Stimulated activated CD8-positive, alpha-beta memory T cell treated with anti-CD3 and anti-CD28 coated beads, Interleukin-4, amount 100 ng/mL, for 1 hour (primary cell): ENCODE results near the gene HDGF.

Experiments used
- DNase-seq, 2 donors: peaks; one replicate each; pipeline ENCODE4 v3.0.0-alpha.2; 2020; ENCODE audit warnings: low read depth in 2 of 2, low spot score in 1 of 2

Gene HDGF

DNA sequence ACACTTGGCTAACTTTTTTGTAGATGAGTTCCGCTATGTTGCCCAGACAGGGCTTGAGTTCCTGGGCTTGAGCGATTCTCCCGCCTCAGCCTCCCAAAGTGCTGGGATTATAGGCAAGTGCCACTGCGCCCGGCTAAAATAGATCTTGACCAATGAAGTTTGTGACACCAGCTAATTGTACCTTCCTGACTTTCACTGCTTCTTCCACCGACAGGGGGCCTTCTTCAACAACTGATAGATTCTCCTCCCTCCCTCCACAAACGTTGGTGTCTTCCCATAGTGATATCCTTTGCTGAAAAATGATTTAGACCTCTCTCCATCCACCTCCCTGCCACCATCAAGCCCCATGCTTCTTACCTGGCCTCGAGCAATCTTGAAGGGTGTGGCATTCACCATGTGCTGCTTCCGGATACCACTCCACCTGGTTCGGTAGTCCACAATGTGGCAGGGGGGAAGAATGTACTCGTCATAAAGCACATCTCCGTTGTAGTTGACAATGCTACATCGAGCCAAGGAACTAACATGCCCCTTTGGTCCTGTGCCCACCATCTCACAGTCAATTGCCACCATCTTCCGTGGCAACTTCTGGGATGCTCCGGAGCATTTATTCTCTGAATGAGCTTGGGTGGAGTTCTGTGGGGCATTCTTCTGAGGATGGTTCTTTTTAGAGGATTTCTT is 24.8 kb downstream of the HDGF start:
- no peak for DNase-seq

GRCh38 chr1:156725683-156726280 is 25.7 kb downstream of the HDGF start:
- DNase-seq, result peak; percentile 58 to 63

GRCh38 chr1:156721535-156721934 is 29.9 kb downstream of the HDGF start:
- DNase-seq, result no peak

- no peak for DNase-seq
These were observed 30.3 kb downstream of the HDGF start for GRCh38 chr1:156721131-156721530.

DNA sequence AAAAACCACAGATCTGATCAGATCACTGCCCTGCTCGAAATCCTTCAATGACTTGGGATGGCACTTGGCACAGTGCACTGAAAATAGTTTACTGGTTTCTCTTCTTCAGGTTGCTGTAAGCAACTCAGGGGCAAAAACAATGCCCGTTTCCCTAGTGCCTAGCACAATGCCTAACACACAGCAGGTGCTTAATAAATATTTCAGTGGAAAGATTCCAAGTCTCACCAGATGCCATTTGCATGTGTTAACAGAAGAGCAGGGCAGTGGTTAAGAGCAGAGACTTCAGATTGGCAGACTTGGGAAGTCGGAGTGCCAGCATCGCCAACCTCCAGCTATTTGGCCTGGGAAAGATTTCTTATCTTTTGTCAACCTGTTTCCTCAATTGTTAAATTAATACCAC is 34.1 kb downstream of the HDGF start:
- DNase-seq, result no peak

- DNase-seq, result no peak
These were observed 36.6 kb downstream of the HDGF start for GRCh38 chr1:156714830-156715229.

DNA sequence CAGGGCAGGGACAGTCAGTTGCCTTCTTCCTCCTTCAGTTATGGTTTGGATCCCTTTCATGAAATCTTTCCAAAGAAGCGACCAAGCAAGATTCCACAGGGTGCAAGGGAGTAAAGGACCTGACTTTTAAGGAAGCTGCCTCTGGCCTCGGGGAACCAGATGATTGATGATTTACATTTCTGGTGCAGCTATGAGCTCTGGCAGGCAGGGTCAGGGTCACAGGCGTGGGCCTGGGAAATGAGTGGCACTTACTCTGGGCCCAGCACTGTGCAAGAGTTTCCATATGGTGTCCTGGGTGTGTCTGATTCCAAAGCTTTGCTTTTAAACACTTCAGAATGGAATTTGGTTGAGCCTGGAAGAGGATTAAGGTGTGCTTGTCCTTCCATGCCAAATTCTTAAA is 38.8 kb downstream of the HDGF start:
- DNase-seq, result no peak

GRCh38 chr1:156711011-156711817 is 40.3 kb downstream of the HDGF start:
- no peak for DNase-seq

- DNase-seq, result no peak
These were observed 41.6 kb downstream of the HDGF start for GRCh38 chr1:156709757-156710489.

- no peak for DNase-seq
These were observed 42.4 kb downstream of the HDGF start for GRCh38 chr1:156709031-156709430.

DNA sequence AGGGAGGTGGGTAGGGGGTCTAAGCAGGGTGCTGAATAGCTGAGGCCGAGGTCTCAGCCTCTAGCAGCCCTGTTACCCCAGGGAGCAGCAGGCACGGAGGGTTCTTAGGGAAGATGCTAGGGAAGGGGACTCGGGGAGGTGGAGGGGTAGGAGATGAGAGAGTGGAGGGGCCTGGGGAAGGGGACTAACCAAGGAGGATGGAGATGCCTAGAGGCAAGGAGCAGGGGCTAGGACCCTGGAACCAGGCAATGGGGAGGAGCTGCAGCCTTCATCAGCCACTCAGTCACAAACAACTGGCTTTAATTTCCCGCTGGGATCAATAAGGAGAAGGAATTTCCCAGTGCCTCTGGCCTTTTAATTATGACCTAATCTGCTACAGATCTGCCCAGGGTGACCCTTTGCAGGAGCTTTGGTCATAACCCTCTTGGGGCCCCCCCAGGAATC is 43.2 kb downstream of the HDGF start:
- no peak for DNase-seq

DNA sequence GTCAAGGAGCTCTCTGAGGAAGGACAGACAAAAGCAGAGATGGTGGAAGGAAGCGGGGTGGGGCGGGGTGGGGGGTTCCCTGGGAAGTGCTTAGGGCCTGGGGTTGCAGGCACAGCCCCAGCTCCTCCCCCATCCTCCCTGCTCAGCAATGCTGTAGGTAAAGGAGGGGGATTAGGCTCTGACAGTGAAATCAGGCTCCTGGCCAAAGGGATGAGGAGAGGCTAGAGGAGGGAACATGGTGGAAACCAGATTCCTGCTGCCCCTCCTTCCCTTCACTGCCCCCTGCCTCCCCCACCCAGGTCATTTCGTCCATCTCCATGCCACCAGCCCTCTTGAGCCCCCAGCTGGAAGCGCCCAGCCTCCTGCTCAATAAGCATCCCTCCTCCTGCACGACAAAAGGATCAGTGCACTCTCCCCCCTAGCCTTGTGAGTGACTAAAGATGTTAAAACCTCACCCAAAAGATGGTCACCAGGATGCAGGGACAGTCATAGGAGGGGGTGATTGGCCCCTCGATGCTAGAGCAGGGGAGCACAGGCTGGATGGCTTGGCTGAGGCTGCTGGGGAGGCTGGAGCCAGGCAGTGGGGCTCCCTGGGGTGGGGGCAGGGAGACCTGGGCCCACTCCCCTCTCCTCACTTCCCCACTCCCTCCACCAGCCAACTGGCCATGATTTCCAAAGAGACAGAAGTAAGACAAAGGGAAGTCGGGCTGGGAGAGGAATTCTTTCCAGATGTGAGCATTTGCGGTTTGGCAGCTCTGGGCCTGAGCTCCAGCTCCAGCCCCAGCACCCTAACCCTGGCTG is 43.9 kb downstream of the HDGF start:
- DNase-seq, result no peak

DNA sequence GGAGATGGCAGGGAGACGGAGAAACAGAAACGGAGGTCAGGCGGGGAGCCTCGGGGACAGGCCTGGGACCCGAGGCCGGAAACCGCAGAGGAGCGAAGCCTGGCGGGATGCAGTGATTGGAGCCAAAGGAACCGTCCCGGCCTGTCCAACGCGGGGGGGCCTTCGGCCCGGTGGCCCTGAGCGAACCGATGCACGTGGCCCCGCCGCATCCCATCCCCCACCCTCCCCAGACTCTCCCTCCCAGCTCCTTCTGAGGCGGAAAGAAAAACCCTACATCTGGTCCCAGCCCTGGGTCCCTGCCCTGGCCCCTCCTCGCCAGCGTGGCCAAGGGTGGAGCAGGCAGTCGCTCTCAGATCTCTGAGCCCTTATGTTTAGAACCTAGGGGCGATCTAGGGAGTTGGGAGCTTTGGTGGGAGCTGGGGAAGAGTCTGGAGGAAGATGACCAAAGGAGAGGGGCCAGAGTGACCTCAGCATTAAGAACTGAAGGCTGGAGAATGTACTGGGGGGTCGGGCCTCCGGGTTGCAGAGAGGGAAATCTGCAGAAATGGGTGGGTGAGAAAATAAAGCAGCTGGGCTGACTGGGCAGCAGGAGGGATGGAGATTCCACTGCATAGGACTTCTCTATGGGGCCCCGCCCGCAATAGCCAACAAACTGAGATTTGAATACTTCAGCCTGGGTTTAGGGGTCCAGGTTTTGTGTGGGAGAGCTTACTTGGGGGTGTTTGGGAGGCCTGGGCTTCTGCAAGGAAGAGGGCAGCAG is 44.6 kb downstream of the HDGF start:
- DNase-seq, result no peak

GRCh38 chr1:156705918-156706656 is 45.4 kb downstream of the HDGF start:
- DNase-seq, result peak; percentile 47 to 53

GRCh38 chr1:156705321-156705917 is 46.1 kb downstream of the HDGF start, which contains the start of gene CRABP2:
Gene CRABP2 (minus strand): TSS chr1:156705583. CDS start chr1:156705446, 137 bp downstream.
- no peak for DNase-seq

- DNase-seq, result no peak
These were observed 46.5 kb downstream of the HDGF start for GRCh38 chr1:156704930-156705320.

DNA sequence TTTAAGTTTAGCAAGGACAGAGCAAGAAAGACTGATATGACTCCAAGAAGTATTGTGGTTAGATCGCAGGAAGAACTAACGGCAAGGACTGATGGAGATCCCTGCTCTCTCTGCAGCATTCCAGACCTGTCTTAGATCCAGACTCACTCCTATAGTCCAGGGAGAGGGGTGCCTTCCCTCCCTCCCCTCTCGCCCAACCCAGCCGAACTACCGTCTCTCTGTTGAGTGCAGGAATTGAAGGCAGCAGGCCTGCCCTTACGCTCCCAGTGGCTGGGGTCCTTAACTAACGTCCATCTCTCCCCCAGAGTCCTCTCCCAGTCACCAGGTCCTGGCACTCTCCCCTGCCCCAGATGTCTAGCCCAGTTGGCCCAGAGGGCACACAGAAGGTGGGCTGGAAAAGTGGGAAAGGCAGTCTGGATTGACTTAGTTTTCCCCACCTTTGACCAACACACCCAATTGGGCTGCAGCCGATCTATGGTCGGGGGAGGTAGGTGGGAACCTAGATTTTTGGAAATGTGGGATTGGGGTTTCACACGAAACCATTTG is 47.2 kb downstream of the HDGF start:
- DNase-seq, result no peak

GRCh38 chr1:156703741-156704140 is 47.7 kb downstream of the HDGF start:
- no peak for DNase-seq
